Measurements from ENCODE around the gene CAMK1D.
"Not testable (repeated sequence)": the region's sequence is repeated elsewhere in the genome, so short reads cannot be mapped to it uniquely, and the experiment has no call there.

DNA sequence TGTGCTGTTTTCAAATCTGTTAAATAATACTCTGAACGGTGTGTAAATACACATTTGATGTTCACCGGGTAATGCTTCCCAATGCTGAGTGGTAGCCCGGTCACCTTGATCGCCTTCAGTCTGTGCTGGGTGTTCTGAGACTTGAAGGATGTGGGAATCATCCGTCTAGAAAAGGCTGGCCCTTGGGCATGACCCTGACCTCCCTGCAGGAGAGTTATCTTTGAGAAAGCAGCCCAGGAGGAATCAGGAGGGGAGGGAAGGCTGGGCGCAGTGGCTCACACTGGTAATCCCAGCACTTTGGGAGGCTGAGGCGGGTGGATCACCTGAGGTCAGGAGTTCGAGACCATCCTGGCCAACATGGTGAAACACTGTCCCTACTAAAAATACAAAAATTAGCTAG, 85.3 kb downstream of the CAMK1D start:
- TF ChIP-seq, protein P1, sequence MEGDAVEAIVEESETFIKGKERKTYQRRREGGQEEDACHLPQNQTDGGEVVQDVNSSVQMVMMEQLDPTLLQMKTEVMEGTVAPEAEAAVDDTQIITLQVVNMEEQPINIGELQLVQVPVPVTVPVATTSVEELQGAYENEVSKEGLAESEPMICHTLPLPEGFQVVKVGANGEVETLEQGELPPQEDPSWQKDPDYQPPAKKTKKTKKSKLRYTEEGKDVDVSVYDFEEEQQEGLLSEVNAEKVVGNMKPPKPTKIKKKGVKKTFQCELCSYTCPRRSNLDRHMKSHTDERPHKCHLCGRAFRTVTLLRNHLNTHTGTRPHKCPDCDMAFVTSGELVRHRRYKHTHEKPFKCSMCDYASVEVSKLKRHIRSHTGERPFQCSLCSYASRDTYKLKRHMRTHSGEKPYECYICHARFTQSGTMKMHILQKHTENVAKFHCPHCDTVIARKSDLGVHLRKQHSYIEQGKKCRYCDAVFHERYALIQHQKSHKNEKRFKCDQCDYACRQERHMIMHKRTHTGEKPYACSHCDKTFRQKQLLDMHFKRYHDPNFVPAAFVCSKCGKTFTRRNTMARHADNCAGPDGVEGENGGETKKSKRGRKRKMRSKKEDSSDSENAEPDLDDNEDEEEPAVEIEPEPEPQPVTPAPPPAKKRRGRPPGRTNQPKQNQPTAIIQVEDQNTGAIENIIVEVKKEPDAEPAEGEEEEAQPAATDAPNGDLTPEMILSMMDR (conservative IDR thresholded peaks at IDR 0.05; ENCODE audit: low read length) = not testable (repeated sequence)
- not testable (repeated sequence) for TF ChIP-seq EZH2phosphoT487 (IDR thresholded peaks at IDR 0.05; ENCODE audit: borderline replicate concordance, low read depth, low read length)

Measured in OCI-LY7 (cell line).